Activated CD4-positive, alpha-beta T cell treated with anti-CD3 and anti-CD28 coated beads, Interleukin-2, Interleukin-6, amounts not matched to agents 100 ng/mL and 50 ng/mL, durations not matched to agents 16 hours and 8 hours (primary cell): ENCODE data around the gene ZDHHC17.

Experiments
- DNase-seq: peaks from one replicate; pipeline ENCODE4 v3.0.0-alpha.2; 2020

Gene ZDHHC17

DNA sequence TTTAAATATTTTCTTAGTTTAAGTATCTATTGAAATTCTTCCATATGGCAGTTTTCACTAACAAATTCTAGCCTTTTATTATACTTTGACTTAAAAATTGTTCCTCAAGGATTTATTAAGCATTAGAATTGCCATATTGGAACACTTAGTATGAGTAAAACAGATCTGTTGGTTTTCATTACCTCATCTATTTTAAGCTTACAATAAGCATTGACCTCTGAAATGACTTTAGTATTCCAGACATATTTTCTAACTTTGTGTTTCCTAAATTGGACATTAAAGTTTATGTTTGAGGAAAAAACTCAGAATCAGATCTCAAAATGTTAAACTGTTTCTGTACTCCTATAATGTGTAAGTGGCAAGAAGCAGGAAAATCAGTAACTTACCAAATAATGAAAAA, 66.5 kb downstream of the ZDHHC17 start:
- no peak for DNase-seq

DNA sequence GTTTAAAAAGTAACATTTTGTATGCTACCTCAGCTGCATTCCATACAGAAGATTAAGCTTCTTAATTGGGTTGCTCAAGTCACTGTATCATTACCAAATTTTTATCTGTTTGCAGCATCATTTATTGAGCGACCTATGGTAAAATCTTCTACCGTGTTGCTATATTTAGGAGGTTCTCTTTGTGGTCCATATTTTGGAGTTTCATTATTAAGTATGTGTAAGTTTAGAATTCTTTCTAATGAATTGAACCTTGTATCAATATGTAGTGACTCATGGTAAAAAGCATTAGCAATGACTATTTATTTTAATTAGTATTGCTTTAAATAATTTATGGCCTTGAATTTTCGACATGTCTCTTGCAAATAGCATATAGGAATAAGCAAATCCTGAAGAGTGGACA, 72.7 kb downstream of the ZDHHC17 start:
- DNase-seq, result no peak

DNA sequence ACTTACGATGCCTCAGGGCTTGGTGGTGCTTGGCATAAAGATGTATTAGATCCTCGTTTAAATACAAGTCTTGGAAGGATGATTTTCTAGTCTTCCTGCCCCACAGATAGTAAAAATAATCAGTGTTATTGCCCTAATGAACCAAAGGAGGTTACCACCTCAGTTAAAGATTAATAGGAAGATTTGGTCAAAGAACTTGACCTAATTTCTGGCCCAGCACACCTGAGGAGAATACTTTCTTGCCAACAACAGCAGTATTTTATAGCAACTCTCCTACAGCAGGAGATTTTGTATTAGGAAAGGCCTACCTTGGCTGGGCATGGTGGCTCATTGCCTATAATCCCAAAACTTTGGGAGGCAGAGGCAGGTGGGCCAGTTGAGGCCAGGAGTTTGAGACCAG, 83.3 kb downstream of the ZDHHC17 start:
- DNase-seq, result no peak

DNA sequence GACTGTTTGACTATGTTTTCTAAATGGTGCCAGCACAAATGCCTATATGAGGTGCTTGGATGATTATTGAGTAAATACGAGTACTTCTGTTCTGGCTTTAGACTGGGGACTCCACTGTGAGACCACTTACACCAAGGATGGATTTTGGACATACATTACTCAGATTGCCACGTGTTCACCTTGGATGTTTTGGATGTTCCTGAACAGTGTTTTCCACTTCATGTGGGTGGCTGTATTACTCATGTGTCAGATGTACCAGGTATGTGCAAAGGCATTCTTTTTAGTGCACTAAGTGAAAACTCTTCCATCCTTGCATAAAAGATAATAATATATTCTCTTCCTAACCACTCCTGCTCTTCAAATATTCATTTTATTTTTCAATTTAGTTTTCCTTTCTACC, 84.2 kb downstream of the ZDHHC17 start:
- no peak for DNase-seq

DNA sequence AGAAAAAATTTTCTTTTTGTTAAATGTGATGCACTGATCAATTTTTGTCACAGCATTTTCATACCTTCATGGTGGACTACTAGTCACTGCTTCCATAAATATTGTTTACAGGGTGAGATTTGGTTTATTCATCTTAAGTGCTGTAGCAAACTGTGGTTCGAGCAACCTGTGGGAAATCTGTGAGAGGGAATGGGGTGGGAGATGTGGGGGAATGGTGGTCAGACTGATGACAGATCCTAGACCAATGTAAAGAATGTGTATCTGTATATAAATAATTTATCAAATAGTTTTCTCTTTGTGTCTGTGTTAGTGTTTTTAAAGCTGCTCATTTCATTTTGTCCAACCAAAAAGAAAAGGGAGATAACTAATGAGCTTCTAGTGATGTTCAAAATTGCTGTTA, 88.2 kb downstream of the ZDHHC17 start:
- DNase-seq, result no peak

DNA sequence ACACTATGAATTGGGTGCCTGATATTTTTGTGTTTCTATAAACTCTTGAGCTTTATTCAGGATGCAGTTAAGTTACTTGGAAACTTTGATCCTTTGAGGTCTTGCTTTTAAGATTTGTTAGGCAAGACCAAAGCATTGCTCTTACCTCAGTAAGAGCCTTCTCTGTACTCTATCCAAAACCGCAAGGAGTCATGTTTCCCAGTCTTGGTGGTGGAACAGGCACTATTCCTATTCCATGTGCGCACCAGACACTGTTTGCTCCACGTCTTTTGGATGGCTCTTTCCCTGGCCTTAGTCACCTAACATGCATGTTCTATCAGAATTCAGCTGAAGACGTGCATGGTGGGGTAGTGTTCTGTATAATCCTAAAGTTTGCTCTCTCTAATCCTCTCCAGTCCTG, 91.4 kb downstream of the ZDHHC17 start:
- no peak for DNase-seq

DNA sequence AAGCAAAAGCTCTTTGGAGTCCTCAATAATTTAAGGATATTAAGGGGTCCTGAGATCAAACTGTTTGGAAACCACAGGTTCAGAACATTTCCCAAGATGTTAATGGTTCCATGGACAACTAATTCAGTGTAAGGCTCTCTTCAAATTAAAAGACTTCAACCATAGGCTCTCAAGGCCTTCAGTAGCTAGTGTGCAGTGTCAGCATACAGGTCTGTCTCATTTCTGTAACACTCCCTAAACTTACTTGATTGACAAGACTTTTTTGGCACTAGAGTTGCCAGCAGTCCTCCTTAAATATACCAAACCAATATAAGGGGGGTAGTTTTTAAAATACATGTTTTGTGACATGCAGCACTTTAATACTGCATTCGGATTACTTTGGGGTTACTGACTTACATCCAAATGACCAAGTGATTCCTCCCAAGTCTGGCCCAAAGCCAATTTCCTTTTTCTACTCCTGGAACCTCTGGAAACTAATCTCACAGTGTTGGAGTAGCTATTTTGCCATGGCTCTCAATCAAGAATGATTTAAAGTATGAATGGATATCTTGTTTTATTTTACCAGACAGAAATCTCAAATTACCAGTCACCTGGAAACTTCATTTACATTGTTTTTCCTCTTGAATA, 92.2 kb downstream of the ZDHHC17 start:
- no peak for DNase-seq

DNA sequence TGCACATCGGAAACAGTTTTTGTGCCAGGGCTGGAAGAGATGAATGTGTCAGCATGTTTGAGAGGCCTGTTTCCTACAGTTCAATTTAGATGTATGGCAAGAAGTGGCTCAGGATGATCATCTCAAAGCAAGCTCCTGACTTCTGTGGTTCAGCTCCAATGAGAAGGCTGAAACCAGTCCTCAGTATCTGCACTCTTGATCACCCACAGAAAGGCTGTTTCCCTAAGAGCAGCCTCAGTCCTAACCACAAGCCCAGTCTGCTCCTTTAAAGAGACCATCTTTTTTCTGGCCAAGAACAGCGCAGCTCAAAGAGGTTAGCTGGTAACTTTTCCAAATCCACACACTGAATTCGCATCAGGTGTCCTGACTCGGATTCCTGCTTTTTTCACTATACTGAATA, 95.7 kb downstream of the ZDHHC17 start:
- no peak for DNase-seq

DNA sequence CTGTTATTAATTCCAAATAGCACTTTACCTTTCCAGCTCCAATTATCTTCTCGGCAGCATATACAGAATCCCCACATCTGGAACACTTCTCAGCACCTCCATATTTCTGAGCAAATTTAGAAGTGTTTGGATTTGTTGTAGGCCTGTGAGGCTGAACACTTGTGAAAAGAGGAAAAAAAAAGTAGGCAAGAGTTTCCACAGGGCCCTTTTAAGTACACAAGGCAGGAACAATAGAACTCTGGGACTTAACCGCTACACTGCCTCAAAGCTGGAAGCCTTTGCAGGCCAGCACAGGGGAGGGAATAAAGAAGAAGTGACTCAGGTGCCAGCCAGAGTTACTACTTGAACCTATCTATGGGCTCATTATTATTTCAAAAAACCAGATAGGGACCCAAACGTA, 96.3 kb downstream of the ZDHHC17 start:
- no peak for DNase-seq

DNA sequence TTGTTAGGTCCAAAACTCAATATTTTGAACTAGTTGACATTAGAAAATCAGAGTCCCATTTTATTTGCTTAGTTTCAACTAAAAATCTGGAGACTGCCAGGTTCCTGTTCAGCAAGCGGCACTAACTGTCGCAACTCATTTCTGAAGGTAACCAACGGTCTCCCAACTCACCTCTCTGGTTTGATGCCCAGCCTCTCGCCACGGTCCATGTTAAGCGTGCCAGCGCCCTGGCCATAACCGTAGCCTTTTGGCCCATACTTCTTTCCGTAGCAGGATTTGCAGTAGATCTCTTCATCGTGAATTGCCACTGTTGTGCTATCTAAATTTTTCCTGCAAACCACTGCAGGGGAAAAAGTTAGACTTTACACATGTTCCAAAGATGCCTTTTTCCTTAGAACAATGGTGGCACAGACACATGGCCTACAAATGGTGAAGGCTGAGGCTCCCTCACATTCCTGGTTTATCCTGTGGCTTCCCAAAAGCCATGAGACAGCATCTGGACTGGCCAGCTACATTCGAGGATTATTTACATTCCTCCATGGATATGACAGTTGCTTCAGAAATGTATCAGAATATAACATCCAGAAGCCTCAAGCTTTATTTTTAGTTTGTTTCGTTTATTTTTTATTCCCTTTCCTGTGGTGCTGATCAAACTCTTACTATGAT, 99.2 kb downstream of the ZDHHC17 start:
- no peak for DNase-seq

DNA sequence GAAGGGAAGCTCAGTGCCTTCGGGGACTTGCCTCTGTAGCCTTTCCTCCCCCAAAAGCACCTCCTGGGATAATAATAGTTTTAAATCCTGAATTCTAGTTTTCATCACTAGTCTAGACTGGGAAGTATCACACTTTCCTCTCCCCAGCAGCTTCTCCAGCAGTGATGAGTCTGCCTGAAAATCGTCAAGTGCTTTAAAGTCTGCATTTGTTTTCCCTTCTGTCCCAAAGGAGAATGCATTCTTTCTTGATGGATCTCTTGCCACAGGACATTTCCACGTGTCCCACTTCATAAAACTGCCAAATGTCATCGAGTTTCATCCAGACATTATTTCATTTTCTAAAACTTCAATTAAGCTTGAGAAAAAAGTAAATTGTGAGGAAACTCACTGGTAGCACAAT, 99.9 kb downstream of the ZDHHC17 start:
- no peak for DNase-seq

DNA sequence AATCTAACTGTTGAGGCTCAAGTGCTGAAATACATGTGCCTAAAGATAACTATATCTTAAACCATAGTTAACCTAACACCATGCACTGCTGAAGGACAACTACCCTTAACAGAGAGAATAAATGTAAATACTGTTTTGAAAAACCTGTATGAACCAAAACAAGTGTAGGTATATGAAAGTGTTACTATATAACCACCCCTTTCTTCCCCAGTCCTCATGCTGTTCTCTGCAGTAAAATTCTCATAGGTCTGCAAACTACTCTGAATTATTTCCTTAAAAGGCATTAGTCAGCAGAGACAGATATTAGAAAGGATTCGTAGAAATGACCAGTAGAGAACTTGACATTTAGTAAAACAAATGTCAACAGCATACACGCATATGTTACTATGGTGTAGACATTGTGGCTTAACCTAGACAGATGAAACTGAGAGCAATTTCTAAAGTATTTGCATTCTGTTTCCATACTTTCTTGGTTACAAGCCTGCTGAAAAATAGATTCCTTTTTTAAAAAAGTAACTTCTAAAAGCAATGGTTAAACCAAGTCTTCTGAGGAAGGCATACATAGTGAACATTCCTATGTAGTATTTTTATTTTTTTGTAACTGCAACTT, 101.0 kb downstream of the ZDHHC17 start:
- no peak for DNase-seq

DNA sequence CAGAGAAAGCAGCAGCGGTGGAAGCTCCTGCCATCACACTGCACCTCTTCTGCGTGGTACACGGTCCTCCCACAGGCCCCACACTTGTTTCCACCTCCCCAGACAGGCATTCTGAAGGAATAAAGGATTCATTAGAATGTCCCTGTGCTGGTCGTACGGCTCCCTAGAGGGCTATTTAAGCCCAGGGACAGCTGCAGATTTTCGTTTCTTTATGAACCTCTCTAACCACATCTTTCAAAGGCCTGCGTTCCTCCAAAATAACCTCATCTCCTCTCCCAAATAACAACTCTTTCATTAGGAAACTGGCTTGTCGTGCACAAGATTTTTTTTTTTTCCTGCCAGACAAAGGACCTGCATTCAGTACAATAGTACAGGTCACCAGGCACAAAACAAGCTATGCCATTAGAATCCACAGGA, 102.2 kb downstream of the ZDHHC17 start:
- no peak for DNase-seq

DNA sequence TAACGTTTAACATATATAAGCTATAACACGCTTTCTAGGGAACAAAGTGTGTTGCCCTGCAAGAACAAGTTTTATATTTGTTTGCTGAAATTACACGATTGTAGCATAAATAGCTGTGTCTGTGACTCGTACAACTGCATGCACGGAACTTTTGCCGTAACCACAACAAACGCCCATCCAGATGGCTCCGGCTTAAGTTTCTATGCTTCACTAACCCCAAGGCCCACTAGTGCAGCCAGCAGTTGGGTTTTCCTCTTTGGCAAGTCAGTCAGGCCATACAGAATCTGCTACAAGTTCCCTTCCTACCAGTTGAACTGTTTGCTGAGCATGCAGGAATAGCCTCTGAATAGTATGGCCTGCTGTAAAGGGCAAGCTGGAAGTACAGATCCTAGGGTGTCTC, 102.8 kb downstream of the ZDHHC17 start:
- no peak for DNase-seq

DNA sequence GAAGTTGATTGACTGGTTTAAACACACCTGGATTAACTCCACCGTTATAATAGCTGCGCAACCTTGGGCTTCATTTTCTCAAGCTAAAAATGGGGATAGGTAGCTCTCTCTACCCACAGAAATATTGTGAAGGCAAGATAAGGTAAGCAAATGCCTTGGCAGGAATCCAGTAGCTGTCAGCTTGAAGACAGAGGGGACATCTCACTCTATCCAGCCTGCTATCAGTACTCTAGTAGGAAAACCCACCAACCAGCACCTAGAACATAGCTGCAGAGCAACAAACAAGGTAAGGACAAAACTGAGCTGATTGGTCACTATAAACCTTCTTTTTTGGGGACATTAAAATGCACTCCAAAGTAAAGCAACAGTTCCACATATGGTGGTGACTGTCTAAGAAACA, 107.2 kb downstream of the ZDHHC17 start:
- DNase-seq, result no peak

DNA sequence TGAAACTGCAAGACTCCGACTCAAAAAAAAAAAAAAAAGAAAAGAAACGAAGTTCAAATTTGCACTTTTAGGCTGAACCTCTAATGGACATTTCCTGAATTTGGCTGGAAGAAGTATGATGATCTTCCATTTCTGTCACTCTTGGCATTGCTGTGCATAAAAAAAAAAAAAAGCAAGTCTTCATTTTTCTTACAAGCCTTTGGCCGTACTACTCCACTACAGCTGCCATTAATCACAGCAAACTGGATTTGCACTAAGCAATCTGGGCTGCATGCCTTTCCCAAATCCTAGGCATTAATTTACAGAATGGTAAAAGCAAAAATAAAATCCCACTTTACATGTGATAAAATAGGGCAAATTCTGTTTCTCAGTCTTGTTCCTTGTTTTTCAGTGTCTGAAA, 107.8 kb downstream of the ZDHHC17 start:
- DNase-seq, result no peak

DNA sequence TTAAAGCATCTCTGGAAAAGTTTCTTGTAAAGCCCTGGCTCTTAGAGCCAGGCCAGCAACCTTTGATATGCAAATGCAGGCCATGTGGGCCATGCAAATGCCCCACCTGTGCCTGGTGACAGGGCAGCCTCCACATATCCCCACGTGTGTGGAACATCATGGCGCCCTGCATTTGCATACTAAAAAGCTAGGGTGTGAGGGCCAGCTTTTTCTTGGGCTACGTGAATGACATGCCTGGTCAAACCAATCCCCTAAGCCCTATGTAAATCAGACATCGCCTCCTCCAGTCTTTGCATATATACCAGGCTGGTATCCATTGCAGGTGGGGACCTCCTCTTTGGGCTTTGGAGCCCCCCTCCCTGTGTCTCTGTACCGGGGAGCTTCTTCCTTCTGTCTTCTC, 108.5 kb downstream of the ZDHHC17 start:
- DNase-seq, result no peak

DNA sequence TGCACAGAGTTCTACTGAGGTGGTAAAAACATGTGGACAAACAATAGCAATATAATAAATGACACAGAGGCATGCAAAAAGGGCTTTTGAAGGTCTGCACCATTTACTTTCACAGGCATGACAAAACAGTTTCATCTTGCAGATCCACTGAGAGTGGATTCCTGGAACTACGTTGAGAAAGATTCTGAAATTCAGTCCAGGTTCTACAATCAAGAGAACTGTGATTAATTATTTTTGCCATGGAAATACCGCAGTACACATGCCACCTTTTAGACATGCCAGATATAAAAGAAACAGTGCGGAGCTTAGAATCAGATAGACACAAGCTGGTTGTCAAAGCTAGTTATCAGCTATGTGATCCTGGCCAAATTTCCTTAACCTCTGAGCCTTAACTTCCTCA, 110.1 kb downstream of the ZDHHC17 start:
- DNase-seq, result no peak

DNA sequence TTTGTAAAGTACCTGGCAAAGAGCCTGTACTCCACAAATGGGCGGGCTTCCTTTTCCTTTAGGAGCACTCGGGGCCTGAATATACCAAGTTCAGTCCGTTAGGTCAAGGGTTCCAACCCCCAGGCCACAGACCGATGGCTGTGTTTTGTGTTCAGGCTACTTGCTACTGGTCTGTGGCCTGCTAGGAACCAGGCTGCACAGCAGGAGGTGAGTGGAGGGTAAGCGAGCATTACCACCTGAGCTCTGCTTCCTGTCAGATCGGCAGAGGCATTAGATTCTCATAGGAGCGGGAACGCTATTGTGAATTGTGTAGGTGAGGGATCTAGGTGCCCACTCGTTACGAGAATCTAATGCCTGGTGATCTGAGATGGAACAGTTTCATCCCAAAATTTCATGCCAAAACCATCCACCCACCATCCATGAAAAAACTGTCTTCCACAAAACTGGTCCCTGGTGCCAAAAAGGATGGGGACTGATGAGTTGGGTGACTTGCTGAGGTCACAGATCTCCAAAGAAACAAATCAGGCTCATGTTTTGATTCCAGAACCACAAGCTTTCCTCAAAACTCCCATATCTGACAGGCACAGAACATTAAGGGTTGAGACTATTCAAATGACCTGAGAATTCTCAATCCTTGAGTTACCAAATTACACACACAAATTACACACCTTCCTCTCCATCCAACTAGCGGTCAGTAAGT, 110.7 kb downstream of the ZDHHC17 start:
- DNase-seq, result no peak

DNA sequence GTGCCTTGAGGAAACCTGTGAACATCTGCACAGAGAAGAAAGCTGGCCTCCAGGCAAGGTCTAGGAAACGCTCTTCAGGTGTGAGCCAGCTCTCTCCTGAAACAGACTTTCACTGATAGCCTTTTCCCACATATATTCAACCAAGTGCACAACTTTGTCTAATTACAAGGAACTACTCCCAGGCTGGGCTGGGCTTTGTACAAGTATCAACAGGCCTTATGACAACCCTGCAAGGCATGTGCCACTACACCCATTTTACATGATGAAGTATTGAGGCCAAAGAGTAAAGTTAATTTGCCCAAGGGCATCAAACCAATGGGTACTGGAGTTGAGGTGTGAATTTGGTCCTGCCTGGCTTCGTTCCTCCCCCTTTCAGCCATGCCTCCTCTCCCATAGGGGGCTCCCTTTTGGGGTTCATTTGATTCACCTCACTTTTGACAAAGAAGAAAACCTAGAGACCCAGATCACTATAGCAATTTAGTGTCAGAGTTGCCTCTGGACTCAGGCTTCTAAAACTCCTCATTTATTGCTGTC, 112.8 kb downstream of the ZDHHC17 start:
- DNase-seq, result no peak

DNA sequence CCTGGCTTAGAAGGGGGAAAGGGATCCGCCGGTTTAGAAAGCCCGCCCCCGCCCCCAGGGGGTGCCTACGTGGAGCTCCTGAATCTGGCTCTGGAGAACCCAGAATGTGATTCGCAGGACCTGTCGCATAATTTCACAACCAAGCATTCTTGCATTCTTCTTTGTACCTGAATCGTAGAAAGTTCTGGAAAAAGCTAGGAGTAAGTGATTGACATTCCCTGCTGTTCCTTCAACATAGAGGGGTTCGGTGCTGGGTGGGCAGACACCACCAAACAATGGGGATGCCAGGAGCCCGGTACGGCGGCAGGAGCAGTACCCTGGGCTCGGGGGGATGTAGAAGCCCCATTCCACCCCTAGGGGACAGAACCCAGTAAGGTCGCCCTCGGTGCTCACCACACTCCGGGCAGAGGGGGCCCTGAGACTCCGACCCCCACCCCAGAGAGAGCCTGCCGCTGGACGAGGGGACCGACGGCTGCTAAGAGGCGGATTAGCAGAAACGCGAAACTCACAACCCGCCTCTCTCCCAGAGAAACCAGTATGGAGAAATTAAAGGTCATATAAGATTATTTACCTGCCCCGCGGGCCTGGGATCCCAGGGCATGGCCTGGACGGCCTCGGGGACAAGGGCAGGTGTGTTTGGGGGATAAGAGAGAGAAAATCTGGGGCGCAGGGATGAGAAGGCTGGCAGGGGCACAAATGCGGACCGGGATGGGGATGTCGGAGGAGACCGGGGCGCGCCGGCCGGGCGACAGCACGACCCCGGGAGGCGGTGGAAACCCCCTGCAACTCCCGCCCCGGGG, 114.4 kb downstream of the ZDHHC17 start:
- DNase-seq, result peak; percentile 3

DNA sequence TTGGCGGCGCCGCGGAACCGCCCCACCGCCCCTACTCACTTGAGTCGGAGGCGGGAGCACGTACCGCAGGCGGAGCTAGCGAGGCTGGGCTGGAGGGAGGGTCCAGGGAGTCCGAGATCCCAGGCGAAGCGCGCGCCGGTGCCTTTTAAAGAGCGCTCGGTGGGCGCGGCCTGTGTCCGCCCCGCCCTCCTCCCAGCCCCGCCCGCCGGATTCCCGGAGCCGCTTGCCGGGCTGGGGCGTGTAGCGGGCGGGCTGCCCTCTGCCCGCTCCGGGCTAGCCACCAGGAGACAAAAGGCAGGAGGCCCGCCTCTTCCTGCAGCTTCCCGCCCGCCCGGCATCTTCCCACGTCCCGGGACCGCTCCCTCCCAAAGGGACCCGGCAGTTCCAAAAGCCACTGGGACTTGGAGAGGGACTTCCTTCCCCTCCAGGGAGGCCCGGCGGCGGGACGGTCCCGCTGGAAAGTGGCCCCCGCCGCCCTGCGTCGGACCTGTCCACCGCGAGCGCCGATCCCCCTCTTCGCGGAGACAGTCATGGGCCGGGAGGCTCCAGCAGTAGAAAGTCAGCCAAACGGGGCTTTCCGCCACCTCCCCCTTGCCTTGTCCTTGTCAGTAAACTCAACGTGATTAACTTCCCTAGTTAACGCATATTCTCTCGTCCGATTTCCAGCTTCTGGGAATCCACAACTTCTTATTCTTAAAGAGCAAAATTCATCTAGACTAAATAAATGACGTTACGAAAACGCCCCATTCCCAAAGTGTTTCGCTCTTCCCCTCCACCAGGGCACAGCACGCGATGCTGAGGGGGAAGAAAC, 115.2 kb downstream of the ZDHHC17 start, which contains the start of gene CSRP2:
Gene CSRP2 (minus strand): TSS at position 121 of the 811 bp plus-strand sequence. CDS start 12,759 bp downstream, outside the sequence.
- DNase-seq, result peak; percentile 73
